Stomach (tissue), 9 donors: ENCODE measurements around the gene FASTK. TPM values are rescaled to one million over a fixed set of nuclear protein-coding genes. Genes with fewer than 3 reads are reported as not detected.

Experiments
- DNase-seq, 2 donors: peaks; one replicate each; pipeline versions ENCODE4 v3.0.0 to v3.0.0-alpha.2; 2013 to 2019
- H3K27ac ChIP-seq, 5 donors: fragments of 200-600 bp in 4 of 5; sonication (generic) in 4 of 5; one replicate each; pipeline ENCODE4 v1.5.1; 2013 to 2019; ENCODE audit warnings: mild to moderate bottlenecking in 1 of 5, moderate library complexity in 1 of 5
- H3K27me3 ChIP-seq, 3 donors: fragments of 200-600 bp; sonication (generic); one replicate each; pipeline ENCODE4 v1.5.1; 2017 to 2019; ENCODE audit warnings: mixed run types in 1 of 3
- H3K36me3 ChIP-seq, 4 donors: fragments of 200-600 bp; sonication (generic); 1 replicate in 3 of 4; 2 replicates in 1 of 4; pipeline ENCODE4 v1.5.1; 2016 to 2019
- H3K4me1 ChIP-seq, 4 donors: fragments of 200-600 bp; sonication (generic); one replicate each; pipeline ENCODE4 v1.5.1; 2016 to 2019
- H3K4me3 ChIP-seq, 4 donors: fragments of 200-600 bp; sonication (generic) in 3 of 4; one replicate each; pipeline ENCODE4 v1.5.1; 2016 to 2019; ENCODE audit warnings: mild to moderate bottlenecking in 1 of 4
- H3K9me3 ChIP-seq, 4 donors: fragments of 200-600 bp; sonication (generic); one replicate each; pipeline ENCODE4 v1.5.1; 2016 to 2019
- EP300 ChIP-seq: sonication (generic); formaldehyde crosslinking; IDR thresholded peaks from one replicate; pipeline ENCODE4 v1.6.1; 2017; ENCODE audit warnings: antibody characterized with exemption
- POLR2A ChIP-seq, 4 donors: fragments of 450-650 bp; IDR thresholded peaks; one replicate each; pipeline ENCODE4 v1.6.1; 2016; ENCODE audit warnings: antibody characterized with exemption in 4 of 4, control low read depth in 2 of 4, mild to moderate bottlenecking in 1 of 4, moderate library complexity in 1 of 4
- POLR2AphosphoS5 ChIP-seq, 3 donors: sonication (generic); formaldehyde crosslinking; IDR thresholded peaks; one replicate each; pipeline ENCODE4 v1.6.1; 2016; ENCODE audit warnings: antibody characterized with exemption in 3 of 3
- WGBS, 5 donors: extraction: QIAGEN DNeasy Blood & Tissue Kit in 3 of 5; methylation state at CpG; one replicate each; pipeline versions ENCODE4 v1.1.5 to v1.1.7; 2013 to 2018; 5-methylcytosine and 5-hydroxymethylcytosine counted together
- intact Hi-C: fragments of 100-400 bp; cut with DNase I; formaldehyde crosslinking; loops from one replicate; pipeline ENCODE4 v1.15.1; 2023; ENCODE audit warnings: low total_unique reads
- polyA plus RNA-seq, 3 donors: library from polyadenylated mRNA; stranded (reverse); fragments of 200-250 nt; gene quantifications; one replicate each; pipeline ENCODE4 v1.2.3, GENCODE V29; 2013
- total RNA-seq, 5 donors: library from RNA; depleted of rRNA; stranded (reverse); fragments of >200 nt; gene quantifications; one replicate each; pipeline versions ENCODE4 v1.1.0 to v1.2.3, GENCODE V29; 2014 to 2016
- TF ChIP-seq, protein P1 (sequence below), 7 experiments: fragments of 450-650 bp in 4 of 7; fragments of 200-600 bp in 3 of 7; sonication (generic) in 3 of 7; IDR thresholded peaks; one replicate each; pipeline ENCODE4 v1.5.1; 2016 to 2019; ENCODE audit warnings: antibody characterized with exemption in 7 of 7, control low read depth in 2 of 7, mild to moderate bottlenecking in 1 of 7
- donor health status: healthy with polysubstance abuse.
- donor health status: Bipolar disorder and iron deficiency.
- donor health status: healthy.

The FASTK gene
- total and polyA plus RNA-seq, 8 donors: 40.0 to 415 (median 122) TPM

DNA sequence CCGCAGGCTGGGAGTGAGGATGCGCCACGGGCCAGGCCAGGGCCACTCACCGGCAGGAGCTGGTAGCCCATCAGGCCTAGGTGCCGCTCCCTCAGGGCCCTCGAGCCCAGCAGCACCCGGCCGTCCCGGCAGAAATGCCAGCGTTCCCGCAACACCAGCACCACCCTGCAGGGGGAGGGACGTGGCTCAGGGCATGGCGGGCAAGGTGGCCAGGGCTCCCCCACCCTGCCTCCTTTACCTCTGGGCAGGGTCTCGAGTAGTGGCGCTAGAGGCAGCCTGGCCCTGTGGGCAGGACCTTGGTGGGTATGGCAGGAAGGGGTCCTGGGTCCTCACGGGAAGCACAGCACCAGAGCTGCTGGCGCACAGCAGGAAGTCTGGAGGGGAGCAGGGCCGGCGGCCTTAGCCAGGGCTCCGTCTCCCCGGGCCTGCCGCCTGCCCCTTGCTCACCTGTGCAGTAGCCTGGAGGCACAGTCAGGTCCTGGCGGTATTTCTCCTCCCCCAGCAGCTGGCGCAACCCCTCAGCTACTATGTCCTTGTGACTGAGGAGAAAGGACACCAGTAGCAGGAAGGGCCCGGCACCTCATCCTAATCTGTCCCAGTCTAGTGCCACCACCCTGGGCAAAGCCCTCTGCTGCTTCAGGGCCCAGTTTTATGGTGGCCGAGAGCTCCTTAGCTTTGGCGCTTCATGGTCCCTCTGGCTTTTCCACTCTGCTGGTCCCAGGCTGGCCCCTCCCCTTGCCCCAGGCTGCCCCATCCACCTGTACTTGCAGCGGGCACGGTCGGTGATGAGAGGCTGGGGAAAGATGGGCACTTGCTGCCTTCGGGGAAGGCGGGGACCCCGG is 3.5 kb downstream of the FASTK start:
- peak in 1 of 2 donors; percentile 47 for DNase-seq

DNA sequence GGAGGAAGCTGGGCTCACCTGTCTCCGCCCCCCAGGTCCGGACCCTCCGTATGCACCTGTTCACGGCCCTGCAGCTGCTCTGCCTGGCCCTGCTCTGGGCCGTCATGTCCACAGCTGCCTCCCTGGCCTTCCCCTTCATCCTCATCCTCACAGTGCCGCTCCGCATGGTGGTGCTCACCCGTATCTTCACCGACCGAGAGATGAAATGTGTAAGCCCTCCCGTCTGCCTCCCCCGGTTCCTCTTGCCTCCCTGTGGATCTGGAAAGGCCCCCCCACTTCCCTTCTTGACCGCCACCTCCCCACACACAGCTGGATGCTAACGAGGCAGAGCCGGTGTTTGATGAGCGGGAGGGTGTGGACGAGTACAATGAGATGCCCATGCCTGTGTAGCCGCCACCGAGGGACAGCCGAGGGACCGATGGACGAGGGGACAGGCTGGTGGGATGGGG is 4.6 kb downstream of the FASTK start:
- WGBS, 5 donors: 78 to 83% (median 81%) methylated on average over 22 of the region's 22 CpGs
- H3K4me1 ChIP-seq: peaks cover 34 to 44% (median 43%) of the 10 kb centered on the region in 4 donors
- no peak for DNase-seq

More for the DNA sequence above, 3.5 kb downstream of the FASTK start:
- Histone ChIP-seq H3K9me3 (no peaks in the 10 kb centered on the region), H3K27ac (peak overlapping the region; percentile 15 to 97 (median 62)), H3K36me3 (peaks cover 40 to 57% (median 56%) of the 10 kb centered on the region in 4 donors), H3K4me3 (no peak overlapping the region), H3K27me3 (no peaks in the 10 kb centered on the region), H3K4me1 (peaks cover 45 to 55% (median 53%) of the 10 kb centered on the region in 4 donors)
- no peak for TF ChIP-seq POLR2A (IDR thresholded peaks at IDR 0.05)
- TF ChIP-seq POLR2AphosphoS5 (IDR thresholded peaks at IDR 0.05): peak in 1 of 3 donors; percentile 17
- TF ChIP-seq, protein P1, sequence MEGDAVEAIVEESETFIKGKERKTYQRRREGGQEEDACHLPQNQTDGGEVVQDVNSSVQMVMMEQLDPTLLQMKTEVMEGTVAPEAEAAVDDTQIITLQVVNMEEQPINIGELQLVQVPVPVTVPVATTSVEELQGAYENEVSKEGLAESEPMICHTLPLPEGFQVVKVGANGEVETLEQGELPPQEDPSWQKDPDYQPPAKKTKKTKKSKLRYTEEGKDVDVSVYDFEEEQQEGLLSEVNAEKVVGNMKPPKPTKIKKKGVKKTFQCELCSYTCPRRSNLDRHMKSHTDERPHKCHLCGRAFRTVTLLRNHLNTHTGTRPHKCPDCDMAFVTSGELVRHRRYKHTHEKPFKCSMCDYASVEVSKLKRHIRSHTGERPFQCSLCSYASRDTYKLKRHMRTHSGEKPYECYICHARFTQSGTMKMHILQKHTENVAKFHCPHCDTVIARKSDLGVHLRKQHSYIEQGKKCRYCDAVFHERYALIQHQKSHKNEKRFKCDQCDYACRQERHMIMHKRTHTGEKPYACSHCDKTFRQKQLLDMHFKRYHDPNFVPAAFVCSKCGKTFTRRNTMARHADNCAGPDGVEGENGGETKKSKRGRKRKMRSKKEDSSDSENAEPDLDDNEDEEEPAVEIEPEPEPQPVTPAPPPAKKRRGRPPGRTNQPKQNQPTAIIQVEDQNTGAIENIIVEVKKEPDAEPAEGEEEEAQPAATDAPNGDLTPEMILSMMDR (IDR thresholded peaks at IDR 0.05): peak in 3 of 7 experiments; percentile 7 to 20 (median 17)
- intact Hi-C loops: no loop called here
- WGBS, 5 donors: 47 to 70% (median 54%) methylated on average over 15 to 33 of the region's 33 CpGs

DNA sequence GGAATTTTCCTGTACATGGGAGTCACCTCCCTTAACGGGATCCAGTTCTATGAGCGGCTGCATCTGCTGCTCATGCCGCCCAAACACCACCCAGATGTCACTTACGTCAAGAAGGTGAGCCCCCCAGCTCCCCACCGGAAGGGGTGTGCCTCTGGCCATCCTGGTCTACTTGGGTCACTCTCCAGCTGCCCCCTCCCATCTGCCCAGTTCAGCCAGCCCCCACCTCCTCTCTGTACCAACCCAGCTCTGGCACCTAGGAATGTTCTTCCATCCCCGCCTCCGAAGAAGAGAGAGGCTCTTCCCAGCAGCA is 5.0 kb downstream of the FASTK start:
- Histone ChIP-seq H3K27ac (no peak overlapping the region), H3K27me3 (no peaks in the 10 kb centered on the region), H3K36me3 (peaks cover 55 to 72% (median 70%) of the 10 kb centered on the region in 4 donors), H3K4me1 (peaks cover 32 to 42% (median 39%) of the 10 kb centered on the region in 4 donors), H3K4me3 (no peak overlapping the region), H3K9me3 (no peaks in the 10 kb centered on the region)
- intact Hi-C loops: no loop called here
- no peak for TF ChIP-seq EP300
- TF ChIP-seq POLR2AphosphoS5 (IDR thresholded peaks at IDR 0.05): no peak
- TF ChIP-seq POLR2A (IDR thresholded peaks at IDR 0.05): no peak
- TF ChIP-seq, protein P1 (IDR thresholded peaks at IDR 0.05): no peak
- 77 to 88% (median 82%) methylated on average over 7 of the region's 7 CpGs for WGBS, 5 donors
- no peak for DNase-seq

More for the DNA sequence above, 4.6 kb downstream of the FASTK start:
- Histone ChIP-seq H3K9me3 (no peaks in the 10 kb centered on the region), H3K27me3 (no peaks in the 10 kb centered on the region), H3K4me3 (no peak overlapping the region), H3K27ac (no peak overlapping the region), H3K36me3 (peaks cover 51 to 68% (median 67%) of the 10 kb centered on the region in 4 donors)
- intact Hi-C loops: no loop called here
- TF ChIP-seq POLR2A (IDR thresholded peaks at IDR 0.05): no peak
- TF ChIP-seq POLR2AphosphoS5 (IDR thresholded peaks at IDR 0.05): no peak
- TF ChIP-seq EP300: no peak
- TF ChIP-seq, protein P1 (IDR thresholded peaks at IDR 0.05): no peak

DNA sequence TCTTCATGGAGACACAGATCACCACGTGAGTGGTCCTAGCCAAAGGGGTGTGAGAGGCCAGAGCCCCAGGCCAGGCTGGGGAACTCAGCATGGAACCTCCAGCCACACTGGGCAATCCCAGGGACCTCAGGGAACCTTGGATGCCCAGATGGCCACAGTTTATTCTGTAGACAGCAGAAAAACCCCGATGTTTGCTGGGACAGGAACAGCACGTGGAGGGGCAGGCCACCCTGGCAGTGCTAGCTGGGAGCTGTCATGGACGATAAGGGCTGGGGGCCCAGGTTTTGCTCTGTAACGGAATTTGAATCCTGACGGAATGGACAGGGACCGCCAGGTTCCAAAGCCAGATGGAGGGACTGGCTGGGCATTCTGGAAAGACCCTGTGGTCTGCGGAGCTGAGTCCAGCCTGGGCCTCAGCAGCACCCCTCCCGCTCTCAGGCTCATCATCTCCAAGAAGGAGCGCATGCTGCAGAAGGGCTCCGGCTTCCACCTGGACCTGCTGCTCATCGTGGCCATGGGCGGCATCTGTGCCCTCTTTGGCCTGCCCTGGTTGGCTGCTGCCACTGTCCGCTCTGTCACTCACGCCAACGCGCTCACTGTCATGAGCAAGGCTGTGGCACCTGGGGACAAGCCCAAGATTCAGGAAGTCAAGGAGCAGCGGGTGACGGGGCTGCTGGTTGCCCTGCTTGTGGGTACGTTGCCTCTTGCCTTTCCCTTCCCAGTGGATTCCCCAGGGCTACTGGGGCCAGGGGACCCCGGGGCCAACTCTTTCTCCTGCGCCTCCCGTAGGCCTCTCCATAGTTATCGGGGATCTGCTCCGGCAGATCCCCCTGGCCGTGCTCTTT is 5.6 kb downstream of the FASTK start:
- no peaks in the 10 kb centered on the region for H3K27me3 ChIP-seq
- no peak overlapping the region for H3K4me3 ChIP-seq
- peaks cover 32 to 40% (median 38%) of the 10 kb centered on the region in 4 donors for H3K4me1 ChIP-seq
- no peak overlapping the region for H3K27ac ChIP-seq
- H3K36me3 ChIP-seq: peaks cover 61 to 78% (median 76%) of the 10 kb centered on the region in 4 donors
- 85 to 91% (median 91%) methylated on average over 20 to 26 of the region's 26 CpGs for WGBS, 5 donors
- no peak for DNase-seq
- TF ChIP-seq POLR2AphosphoS5 (IDR thresholded peaks at IDR 0.05) (no peak), POLR2A (IDR thresholded peaks at IDR 0.05) (no peak), EP300 (no peak)
- TF ChIP-seq, protein P1 (IDR thresholded peaks at IDR 0.05): no peak
- intact Hi-C loops: no loop called here
- H3K9me3 ChIP-seq: no peaks in the 10 kb centered on the region
